GM19035 (cell line): ENCODE measurements around the gene SPTLC2.
"Not testable (repeated sequence)": the region's sequence is repeated elsewhere in the genome, so short reads cannot be mapped to it uniquely, and the experiment has no call there.

Experiments used
- ATAC-seq: cut with Tn5 transposase; IDR thresholded peaks from one replicate; pipeline ENCODE4 v1.9.1; 2021; ENCODE audit not compliant: unreplicated experiment

The SPTLC2 gene

DNA sequence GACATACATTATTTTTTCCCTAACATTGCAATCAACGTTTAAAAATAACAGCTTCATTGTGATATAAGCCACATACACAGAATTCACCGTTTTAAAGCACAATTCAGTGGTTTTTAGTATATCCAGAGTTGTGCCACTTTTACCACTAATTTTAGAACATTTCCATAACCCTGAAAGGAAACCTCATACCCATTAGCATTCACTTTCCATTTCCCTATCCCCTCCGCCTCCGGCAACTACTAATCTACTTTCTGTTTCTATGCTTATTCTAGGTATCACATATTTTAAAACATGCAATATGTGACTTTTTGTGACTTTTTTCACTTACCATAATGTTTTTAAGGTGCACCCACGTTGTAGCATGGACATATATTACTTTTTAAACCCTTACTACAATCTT lies 62.2 kb downstream of the SPTLC2 start:
- no peak for ATAC-seq

DNA sequence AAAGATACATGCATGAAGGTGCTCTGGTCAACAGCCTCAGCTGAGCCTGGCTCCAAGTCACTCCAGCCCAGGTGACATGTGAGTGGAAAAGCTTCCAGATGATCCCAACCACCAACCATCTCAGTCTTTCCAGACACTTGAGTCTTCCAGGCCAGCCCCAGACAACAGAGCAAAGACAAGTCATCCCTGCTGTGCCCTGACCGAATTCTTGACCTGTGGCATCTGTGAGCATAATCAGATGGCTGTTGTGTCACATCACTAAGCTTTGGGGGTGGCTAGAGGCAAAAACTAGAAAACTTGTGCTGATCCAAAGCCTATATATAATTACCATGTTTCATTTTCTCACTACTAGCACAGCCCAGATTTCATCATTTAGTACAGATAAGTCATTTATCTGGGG lies 67.0 kb downstream of the SPTLC2 start:
- ATAC-seq: no peak

DNA sequence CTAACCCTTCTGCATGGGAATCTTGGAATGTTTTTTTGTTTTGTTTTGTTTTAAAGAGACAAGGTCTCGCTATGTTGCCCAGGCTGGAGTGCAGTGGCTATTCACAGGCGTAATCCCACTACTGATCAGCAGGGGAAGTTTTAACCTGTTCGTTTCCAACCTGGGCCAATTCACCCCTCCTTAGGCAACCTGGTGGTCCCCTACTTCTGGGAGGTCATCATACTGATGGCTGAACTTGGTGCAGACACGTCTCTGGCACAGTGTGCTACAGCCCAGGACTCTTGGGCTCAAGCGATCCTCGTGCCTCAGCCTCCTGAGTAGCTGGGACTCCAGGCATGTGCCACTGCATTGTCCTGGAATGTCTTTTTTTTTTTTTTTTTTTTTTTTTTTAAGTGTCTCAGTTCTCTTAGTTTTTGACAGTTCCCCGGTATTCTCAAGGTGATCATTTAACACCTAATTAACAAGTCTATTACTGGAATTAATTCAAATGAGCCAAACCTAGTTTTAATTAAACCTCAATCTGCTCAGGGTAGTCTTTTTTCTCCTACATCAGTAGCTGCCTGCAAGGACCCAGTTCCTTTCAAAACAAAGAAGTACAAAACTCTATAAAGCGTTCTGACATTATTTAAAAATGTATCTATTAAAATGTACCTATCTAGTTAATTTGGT lies 68.8 kb downstream of the SPTLC2 start:
- ATAC-seq: no peak

DNA sequence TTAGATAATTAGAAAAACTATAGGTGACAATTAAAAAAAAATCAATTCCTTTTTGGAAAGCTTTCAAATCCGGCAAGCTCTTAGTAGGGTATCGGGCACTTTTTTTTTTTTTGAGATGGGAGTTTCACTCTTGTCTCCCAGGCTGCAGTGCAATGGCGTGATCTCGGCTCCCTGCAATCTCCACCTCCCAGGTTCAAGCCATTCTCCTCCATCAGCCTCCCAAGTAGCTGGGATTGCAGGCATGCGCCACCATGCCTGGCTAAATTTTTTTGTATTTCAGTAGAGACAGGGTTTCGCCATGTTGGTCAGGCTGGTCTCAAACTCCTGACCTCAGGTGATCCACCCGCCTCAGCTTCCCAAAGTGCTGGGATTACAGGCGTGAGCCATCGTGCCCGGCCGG lies 71.3 kb downstream of the SPTLC2 start:
- not testable (repeated sequence) for ATAC-seq

DNA sequence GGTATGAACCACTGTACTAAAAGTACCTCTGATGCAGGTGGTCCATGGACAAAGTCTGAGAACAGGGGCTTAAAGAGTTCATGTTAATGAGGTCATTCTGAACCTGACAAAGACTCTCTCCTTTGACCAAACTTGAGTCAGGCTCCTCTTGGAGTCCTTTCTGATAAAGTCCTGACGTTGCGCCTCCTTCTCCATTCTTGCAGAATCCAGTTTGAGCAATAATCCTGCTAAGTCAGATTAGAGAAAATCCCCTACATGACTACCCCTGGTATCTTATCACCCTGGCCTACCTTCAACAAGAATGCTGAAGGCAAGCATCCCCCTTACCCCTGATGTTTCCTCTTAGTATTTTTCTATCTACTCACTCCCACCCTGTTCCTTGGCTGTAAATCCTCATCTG lies 71.9 kb downstream of the SPTLC2 start:
- no peak for ATAC-seq

DNA sequence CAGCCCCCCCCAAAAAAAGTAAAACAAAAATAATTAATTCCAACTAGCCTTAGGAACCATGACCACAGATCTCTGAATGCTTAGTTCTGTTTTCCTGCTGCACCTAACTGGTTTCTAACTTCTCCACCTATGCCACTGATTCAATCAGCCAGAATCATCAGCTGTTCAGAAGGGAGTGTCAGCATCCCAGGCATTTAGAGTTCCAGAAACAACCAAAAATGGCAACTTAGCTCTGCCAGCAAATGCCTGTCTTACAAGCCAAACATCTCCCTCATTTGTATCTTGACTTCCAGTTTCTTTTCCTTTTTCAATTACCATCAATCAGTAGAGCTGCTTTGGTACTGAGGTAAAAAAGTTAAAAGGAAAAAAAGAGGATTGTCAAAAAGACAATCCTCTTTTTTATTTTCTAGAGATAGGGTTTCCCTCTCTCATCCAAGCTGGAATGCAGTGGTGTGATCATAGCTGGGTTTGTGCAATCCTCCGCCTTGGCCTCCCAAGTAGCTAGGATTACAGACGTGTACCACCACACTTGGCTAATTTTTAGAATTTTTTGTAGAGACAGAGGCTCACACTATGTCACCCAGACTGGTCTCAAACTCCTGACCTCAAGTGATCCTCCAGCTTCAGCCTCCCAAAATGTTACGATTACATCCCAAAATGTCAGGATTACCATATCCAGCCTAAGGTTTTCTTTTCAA lies 72.7 kb downstream of the SPTLC2 start:
- no peak for ATAC-seq

DNA sequence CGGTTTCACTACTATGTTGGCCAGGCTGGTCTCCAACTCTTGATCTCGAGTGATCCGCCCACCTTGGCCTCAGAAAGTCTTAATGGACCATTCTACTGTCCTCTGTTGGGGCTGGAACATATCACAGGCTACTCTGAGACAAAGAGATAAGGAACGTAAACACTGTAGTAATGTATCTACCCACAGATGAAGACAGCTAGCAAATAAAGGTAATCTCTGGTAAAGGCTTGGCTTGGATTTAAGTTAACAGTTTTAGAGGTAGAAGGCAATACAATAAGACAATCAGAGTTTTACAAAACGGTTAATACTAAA lies 73.2 kb downstream of the SPTLC2 start:
- no peak for ATAC-seq

DNA sequence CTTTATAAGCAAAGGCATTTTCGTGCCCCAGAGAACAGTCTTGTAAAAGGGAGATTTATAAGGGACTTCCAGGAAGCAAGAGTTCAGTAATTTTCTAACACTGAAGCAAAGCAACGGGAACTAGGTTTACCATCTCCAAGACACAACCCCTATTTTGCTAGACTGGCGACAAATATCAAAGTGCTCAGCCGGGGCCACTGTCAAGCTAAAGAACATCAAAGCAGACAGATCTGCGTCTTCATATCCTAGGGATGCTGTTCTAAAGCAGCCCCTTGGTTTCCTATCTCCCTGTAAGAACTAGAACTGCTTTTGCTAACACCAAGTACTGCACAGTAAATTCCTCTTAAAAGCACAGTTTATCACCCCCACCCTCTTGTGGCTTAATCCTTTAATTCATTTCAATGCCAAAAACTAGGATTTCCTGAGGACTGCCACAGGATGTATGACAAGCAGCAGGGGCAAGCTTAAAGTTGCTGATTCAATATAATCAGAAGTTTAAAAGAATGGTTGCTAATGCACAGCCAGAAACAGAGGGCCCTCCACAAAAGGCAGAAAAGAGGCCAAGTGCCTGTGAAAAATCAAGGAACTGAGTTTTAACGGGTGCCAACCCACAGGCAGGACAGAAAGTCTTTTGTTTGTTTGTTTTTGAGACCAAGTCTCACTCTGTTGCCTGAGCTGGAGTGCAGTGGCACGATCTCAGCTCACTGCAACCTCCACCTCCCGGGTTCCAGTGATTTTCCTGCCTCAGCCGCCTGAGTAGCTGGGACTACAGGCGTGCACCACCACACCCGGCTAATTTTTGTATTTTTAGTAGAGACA lies 73.8 kb downstream of the SPTLC2 start:
- ATAC-seq: no peak

DNA sequence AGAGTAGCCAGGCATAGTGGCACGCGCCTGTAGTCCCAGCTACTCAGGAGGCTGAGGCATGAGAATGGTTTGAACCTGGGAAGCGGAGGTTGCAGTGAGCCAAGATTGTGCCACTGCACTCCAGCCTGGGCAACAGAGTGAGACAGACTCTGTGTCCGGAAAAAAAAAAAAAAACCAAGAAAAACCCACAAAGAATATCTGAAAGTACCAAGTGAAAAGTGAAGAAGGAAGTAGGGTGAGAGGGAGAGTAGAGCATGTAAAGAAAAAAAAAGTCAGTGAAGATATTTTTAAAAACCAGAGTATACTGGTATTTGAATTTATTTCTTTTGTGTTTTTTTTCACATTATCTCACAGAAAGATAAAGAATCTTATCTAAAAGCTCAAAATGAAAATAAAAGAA lies 74.5 kb downstream of the SPTLC2 start:
- ATAC-seq: no peak

DNA sequence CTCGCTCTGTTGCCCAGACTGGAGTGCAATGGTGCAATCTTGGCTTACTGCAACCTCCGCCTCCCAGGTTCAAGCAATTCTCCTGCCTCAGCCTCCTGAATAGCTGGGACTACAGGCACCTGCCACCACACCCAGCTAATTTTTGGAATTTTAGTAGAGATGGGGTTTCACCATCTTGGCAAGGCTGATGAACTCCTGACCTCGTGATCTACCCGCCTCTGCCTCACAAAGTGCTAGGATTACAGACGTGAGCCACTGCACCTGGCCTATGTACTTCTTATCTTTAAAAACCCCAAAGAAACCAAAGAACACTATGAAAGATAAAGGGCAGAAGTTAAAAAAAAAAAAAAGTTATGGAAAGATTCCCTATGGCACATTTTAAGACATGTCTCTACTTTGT lies 79.5 kb downstream of the SPTLC2 start:
- ATAC-seq: not testable (repeated sequence)

DNA sequence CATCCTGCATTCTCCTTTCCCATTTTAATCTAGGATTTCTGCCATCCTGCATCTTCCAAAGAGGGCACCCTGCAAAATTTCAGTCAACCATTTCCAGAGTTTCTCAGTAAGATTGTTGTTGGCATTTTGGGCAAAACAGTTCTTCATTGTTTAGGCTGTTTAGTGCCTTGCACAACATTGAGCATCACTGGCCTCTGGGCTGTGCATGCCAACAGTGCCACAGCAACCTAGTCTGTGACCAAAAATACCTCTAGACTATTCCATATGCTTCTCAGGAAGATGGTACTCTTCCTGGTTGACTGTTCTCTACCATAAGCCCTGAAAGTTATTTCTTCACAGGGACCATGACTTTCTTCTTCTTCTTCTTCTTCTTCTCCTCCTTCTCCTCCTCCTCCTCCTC lies 85.4 kb downstream of the SPTLC2 start:
- ATAC-seq: no peak

DNA sequence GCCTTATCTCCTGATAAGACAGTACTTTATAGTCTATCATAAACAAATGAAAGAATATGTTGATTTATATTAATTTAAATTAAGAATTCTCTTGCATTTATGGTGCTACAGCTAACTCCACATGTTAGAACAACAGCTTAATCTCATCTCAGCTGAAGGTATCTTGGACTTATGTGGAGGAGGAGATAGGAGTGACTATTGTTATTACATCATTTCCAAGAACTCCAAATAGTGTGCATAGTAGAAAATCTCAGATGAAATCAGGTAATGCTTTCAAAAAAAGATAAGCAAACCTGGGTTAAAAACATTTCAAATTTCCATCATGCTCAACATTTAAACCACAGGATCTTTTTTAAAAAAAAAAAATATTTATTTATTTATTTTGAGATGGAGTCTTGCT lies 86.5 kb downstream of the SPTLC2 start:
- no peak for ATAC-seq

DNA sequence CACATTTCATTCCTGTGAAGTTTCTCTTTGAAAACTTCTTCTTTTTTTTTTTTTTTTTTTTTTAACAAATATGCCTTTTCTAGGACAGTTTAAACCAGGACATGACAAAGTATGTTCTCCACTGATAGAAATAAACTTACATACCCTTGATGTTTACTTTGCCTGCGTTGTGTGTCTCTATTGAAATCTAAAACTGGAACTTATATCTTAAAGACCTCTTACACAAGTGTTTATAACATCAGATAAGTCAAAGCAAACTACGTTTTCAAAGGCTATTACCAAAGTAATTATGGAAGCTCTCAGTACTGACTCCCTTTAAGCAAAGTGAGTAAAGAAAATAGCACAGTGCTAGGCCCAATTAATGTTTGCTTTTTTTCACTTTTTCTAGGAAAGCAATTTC lies 87.2 kb downstream of the SPTLC2 start:
- no peak for ATAC-seq

DNA sequence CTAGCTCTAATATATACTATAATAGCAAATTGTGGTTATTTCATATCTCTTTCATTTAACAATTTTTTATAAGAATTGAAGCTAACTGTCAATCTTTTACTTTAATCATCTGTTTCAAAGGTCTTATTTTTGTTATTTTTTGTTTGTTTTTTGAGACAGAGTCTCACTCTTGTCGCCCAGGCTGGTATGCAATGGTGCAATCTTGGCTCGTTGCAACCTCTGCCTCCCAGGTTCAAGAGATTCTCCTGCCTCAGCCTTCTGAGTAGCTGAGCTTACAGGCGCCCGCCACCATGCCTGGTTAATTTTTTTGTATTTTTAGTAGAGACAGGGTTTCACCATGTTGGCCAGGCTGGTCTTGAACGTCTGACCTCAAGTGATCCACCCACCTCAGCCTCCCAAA lies 87.7 kb downstream of the SPTLC2 start:
- ATAC-seq: not testable (repeated sequence)

DNA sequence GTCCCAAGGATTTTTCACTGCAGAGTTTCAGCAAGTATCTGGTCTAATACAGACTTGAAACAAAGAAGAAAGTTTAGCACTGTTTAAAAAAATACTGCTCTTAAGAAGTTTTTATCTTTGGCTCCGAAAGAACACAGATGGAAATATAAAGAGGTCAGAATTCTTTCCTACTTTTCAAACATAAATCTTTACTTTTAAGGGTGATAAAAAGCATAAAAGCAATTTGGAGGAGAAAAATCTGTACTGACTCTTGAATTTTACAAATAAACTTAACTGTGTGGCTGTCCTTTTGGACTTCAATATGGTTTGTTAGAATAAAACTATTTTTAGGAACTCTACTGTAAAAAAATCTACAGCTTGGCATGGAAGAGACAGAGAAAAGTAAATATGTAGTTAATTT lies 90.2 kb downstream of the SPTLC2 start:
- ATAC-seq: no peak

DNA sequence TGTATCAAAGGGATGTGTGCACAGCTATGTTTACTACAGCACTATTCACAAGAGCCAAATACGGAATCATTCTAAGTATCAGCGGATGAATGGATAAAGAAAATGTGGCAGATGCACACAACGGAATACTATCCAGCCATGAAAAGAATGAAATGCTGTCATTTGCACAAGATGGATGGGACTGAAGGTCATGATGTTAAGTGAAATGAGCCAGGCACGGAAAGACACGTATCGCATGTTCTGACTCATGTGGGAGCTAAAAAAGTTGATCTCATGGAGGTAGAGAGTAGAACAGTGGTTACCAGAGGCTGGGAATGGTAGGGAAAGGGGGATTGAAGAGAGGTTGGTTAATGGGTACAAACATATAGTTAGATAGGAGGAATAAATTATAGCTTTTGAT lies 91.9 kb downstream of the SPTLC2 start:
- no peak for ATAC-seq

DNA sequence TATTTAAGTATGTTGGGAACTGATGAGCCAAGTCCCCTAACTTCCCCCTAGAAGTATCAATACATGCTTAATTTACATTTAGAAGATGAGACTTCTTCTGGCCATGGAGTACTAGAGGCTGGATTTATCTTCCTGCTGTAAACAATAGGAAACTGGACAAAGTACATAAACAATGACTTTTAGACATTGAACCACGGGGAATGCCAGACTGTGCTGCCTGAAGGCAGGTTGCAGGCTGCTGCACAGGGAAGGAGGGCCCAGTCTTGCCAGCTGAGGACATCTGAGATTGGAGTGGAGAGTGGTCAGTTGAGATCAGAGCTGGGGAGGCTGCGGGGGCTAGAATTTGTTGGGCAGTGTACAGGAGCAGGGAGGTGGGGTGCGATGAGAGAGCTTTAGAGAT lies 93.3 kb downstream of the SPTLC2 start:
- ATAC-seq: no peak

DNA sequence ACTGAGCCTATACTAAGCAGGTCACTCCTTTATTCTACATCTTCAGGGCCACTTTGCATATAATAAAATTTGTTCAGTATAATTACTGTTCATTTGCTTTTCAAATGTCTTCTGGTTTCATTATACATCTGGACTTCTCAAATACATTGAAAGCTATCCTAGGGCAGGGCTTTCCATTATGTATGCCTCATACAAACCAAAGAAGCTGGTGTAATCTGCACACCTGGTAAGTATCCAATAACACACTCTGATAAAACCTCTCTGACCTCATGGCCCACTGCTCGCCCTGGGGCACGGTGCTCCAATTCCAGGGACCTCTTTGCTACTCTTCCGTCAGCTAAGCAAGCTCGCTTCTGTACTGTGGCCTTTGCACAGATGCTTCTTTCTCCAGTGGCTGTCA lies 95.9 kb downstream of the SPTLC2 start:
- no peak for ATAC-seq

DNA sequence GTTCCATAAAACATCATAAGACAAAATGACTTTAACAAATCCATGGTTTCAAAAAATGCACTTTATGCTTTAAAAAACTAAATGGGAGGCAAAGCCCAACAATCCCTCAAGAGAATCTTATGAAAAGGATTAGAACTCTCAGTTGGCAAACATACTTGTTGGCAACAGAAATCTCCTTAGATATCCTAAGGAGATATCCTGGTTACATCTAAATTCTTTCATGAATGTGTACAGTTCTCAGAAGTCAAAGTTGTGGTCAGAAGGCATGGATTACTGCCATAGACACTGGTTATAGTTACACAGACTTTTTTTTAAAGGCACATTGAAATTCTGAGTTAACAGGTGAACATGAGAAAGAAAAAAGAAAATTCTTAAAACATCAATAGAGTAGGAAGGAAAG lies 100.3 kb downstream of the SPTLC2 start:
- no peak for ATAC-seq

DNA sequence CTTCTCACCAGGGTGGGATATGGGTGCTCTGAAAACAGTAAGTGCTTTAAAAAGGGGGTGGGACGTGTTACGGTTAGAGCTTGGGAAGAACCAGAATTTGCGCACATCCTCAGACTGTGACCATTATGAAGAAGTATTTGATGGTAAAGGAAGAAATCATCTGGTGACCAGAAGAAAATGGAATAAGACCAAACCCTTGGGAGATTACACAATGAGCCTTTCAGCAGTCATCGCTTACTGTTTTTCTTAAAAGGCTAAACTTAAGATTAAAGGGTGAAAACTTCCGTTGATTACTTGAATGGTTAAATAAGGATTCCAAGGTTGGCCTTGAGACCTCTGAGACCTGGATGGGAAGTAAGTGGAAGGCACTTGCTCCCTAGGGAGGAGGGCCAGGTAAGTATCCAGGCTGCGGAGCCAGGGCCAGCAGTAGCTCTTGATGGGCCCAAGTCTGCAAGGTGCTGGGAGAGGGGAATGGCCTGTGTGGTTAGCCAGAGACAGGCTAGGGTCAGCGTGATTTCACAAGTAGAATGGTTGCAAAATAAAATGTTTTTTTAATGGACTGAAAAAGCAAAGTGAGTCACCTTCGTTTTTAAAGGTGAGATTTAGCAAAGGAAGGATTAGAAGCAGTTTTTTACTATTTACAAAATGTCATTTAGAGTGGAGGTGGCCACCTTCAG lies 104.8 kb downstream of the SPTLC2 start:
- ATAC-seq: no peak

DNA sequence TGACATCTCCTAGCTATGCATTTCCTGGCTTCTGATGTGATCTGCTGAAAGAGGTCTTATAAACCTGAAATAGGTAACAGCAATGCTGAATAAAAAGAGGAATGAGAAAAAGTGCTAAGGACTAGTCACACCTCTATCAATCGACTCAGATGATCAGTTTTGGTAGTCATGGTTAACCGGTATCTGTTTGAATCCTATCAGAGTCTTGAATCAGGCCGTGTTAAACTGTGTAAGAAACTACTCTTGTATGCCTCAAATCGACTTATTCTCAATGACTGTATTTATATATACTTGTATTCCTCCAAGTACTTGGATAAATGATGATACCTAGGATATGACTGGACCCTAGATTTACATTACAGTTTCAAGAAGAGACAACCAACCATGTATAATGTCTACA lies 107.1 kb downstream of the SPTLC2 start:
- ATAC-seq: no peak

DNA sequence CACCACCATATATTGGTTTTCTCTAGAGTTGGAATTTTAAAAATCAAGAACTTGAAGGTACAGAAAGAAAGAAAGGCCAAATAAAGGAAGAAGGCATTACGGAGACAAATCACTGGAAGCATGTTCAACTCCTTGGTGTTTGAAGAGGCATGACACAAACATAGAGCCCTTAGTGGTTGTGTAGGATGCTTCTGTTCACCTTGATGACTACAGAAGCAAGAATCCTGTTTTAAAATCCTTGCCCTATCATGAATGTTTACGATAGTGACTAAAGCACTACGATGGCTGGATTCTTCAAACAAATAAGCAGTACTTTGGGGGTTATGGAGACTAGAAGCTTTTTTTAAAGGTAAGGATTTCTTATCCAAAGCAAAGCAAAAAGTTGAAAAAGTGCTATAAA lies 107.6 kb downstream of the SPTLC2 start:
- ATAC-seq: no peak
